Stimulated activated CD4-positive, alpha-beta T cell treated with anti-CD3 and anti-CD28 coated beads, Interleukin-4, amount 100 ng/mL, for 1 hour (primary cell): ENCODE measurements around the gene TTC21A.
"Not testable (repeated sequence)": the region's sequence is repeated elsewhere in the genome, so short reads cannot be mapped to it uniquely, and the experiment has no call there.

ENCODE experiments used
- DNase-seq: peaks from one replicate; pipeline ENCODE4 v3.0.0-alpha.2; 2020

Gene TTC21A, protein sequence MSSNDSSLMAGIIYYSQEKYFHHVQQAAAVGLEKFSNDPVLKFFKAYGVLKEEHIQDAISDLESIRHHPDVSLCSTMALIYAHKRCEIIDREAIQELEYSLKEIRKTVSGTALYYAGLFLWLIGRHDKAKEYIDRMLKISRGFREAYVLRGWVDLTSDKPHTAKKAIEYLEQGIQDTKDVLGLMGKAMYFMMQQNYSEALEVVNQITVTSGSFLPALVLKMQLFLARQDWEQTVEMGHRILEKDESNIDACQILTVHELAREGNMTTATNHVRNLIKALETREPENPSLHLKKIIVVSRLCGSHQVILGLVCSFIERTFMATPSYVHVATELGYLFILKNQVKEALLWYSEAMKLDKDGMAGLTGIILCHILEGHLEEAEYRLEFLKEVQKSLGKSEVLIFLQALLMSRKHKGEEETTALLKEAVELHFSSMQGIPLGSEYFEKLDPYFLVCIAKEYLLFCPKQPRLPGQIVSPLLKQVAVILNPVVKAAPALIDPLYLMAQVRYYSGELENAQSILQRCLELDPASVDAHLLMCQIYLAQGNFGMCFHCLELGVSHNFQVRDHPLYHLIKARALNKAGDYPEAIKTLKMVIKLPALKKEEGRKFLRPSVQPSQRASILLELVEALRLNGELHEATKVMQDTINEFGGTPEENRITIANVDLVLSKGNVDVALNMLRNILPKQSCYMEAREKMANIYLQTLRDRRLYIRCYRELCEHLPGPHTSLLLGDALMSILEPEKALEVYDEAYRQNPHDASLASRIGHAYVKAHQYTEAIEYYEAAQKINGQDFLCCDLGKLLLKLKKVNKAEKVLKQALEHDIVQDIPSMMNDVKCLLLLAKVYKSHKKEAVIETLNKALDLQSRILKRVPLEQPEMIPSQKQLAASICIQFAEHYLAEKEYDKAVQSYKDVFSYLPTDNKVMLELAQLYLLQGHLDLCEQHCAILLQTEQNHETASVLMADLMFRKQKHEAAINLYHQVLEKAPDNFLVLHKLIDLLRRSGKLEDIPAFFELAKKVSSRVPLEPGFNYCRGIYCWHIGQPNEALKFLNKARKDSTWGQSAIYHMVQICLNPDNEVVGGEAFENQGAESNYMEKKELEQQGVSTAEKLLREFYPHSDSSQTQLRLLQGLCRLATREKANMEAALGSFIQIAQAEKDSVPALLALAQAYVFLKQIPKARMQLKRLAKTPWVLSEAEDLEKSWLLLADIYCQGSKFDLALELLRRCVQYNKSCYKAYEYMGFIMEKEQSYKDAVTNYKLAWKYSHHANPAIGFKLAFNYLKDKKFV (N-terminal part only)

GRCh38 chr3:39107388-39108199 is at the start of gene TTC21A, which contains the start of gene GORASP1:
TSS of gene TTC21A (plus strand) at chr3:39107680. CDS start at chr3:39107838, 158 bp downstream.
TSS of gene GORASP1 (minus strand) at chr3:39107627. CDS start at chr3:39107541, 86 bp downstream.
- peak; percentile 63 for DNase-seq

DNA sequence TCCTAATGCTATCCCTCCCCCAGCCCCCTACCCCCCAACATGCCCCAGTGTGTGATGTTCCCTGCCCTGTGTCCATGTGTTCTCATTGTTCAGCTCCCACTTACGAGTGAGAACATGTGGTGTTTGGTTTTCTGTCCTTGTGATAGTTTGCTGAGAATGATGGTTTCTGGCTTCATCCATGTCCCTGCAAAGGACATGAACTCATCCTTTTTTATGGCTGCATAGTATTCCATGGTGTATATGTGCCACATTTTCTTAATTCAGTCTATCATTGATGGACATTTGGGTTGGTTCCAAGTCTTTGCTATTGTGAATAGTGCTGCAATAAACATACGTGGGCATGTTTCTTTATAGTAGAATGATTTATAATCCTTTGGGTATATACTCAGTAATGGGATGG is 46.3 kb upstream of the TTC21A start:
- not testable (repeated sequence) for DNase-seq

DNA sequence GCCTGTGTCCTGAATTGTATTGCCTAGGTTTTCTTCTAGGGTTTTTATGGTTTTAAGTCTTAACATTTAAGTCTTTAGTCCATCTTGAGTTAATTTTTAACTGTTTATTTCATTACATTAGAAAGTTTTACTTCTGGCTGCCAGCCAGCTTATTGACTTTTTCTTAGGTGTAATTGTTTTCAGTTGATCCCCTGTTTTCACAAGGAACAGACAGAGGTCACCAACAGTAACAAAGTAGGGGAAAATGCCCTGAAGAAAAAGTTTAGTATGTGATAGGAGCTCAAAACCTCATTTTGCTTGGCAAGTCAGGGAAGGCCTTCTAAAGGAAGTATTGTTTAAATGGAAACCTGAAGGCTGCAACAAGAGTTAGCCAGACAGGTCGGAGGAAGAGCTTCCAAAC is 45.3 kb upstream of the TTC21A start:
- no peak for DNase-seq

GRCh38 chr3:39063143-39063542 is 44.3 kb upstream of the TTC21A start:
- DNase-seq = no peak

- DNase-seq = no peak
These were observed 42.8 kb upstream of the TTC21A start for GRCh38 chr3:39064646-39065045.

DNA sequence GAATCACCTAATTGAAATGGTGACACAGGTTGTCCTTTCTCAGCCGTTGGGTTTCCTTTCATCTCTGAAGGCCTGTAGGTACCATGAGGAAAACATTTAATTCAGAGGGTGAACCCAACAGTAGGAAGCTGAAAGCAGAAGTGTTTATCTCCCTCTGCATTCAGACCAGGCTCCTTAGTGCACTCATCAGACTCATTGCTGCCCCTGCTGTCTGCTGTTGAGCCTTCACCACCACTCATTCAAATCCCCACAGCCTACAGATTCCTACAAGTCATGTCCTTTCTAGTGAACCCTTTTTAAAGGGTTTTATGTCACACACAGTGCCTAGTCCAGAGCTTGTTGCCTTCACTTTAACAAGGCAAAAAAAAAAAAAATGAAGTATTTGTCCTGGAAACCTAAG is 42.3 kb upstream of the TTC21A start:
- peak; percentile 6 for DNase-seq

DNA sequence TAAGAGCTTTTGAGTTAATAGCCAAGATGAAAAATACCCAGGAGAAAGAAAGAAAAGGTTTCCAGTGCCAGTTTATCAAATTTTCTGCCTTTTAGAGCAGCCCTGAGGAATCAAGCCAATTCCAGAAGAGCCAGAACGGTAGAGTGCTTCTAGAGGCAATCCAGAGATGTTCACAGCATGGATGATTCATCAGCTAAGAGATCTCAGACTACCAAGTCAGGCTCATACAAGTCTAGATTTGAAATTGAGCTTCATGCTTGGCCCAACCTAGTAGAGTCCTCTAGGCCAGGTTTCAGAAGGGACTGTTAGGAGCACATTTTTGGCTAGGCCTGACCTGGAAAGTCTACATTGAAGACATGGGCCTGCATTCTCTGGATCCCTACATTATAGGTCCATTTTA is 40.2 kb upstream of the TTC21A start:
- no peak for DNase-seq

- DNase-seq = no peak
These were observed 38.9 kb upstream of the TTC21A start for GRCh38 chr3:39068556-39068955.

DNA sequence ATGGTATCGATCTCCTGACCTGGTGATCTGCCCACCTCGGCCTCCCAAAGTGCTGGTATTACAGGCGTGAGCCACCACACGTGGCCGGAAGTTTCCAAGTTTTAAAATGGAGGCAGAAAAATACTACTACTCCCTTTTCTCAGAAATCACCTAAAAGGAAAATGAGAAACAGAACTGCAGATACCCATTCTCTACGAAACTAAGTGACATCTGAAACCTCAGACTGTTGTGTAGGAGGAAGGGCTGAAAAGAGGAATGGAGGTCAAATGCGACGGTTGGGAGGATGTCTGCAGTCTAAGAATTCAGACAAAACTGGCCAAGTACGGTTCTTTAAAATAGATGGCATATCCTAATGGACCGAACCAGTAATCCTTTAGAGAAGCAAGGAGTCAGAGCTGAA is 31.6 kb upstream of the TTC21A start:
- DNase-seq = no peak

DNA sequence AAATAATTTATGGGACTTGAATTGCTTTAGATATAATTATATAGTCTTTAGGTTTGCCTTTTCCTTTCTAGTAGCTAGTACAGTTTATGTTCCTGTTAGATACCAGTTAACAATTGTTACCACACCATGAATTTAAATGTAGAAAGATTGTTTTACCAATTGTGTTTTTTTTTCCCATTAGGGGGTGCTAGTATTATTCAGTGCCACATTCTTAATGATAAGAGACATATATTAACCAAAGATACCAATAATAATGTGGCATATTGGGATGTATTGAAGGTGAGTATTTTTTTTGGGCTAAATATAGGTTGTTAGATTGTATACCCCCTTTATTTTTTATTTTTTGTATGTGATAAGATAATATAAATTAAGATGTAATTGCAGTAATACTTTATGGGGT is 27.9 kb upstream of the TTC21A start:
- DNase-seq = no peak

GRCh38 chr3:39080026-39080425 is 27.5 kb upstream of the TTC21A start:
- DNase-seq = no peak

- no peak for DNase-seq
These were observed 24.7 kb upstream of the TTC21A start for GRCh38 chr3:39082666-39083313.

DNA sequence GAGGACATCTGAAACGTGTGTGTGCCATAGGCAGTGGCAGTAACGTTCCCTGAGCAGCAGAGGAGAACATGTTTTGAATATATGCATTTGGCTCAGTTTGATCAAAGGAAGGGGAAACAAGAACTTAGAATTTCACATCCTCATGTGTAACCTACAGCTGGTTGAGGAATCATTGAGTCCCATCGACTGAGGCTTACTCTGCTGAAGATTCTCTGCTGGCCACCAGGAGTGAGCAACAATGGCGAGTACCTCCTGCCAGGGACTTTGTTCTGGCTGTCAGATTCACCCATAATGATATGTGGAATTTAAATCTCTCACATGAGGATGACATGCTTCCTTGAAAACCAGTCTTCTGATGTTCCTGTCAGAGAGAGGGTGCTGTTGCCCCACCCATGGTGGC is 21.3 kb upstream of the TTC21A start:
- DNase-seq = no peak

GRCh38 chr3:39088456-39088855 is 19.0 kb upstream of the TTC21A start:
- DNase-seq = no peak

DNA sequence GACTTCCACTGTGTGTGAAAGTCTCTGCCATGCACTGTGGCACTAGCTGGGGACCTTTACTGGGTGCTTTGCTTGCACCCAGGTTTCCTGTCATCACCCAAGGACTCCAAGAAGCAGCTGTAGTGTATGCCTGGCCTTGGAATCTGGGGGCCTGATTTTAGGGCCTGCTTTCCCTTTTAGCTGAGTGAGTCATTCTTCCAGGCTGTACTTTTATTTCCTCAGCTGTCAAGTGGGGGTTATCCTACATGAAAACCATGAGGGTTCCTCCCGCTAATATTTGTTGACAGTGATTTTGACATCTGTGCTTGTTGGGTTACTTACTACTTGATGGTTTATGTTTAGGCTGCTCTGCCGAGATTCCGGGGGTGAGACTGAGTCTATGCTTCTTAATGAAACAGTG is 18.6 kb upstream of the TTC21A start:
- DNase-seq = no peak

DNA sequence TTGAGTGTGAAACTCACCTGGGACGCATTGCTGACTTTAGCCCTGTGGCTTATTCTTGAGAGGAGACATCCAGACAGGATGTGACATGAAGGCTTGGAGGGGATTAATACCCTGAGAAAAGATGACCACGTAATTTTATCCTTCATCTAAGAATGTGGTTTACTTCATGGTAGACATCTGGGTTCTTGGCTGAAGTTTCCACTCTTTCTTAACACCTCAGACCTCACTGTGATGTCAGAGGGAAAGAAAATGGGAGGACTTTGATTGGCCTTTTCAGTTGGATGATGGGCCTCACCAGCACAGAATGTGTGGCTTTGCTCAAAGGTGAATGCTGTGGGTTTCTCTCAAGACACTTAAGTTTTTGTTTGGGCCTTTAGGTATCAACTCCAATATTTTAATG is 16.6 kb upstream of the TTC21A start:
- no peak for DNase-seq

GRCh38 chr3:39094851-39095677 is 12.4 kb upstream of the TTC21A start:
- no peak for DNase-seq

DNA sequence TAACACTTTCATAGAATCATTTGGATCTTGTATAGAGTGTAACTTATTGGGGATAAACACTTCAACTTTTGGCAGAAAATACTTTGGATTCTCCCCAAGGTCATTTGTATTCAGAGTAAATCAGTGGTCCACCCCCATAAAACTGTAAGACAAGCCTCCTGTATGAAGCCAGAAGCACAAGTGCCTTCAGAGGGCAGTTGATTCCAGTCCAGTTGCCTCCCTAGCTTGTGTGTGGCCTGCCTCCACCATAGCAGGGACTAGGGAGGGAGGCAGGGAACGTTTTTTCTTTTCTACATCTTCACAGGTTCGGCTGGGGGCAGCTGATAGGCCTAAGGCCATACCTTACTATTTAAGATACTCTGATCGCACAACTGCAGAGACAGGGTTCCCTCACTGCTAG is 11.7 kb upstream of the TTC21A start:
- DNase-seq = no peak

- no peak for DNase-seq
These were observed 10.7 kb upstream of the TTC21A start for GRCh38 chr3:39096775-39097174.

DNA sequence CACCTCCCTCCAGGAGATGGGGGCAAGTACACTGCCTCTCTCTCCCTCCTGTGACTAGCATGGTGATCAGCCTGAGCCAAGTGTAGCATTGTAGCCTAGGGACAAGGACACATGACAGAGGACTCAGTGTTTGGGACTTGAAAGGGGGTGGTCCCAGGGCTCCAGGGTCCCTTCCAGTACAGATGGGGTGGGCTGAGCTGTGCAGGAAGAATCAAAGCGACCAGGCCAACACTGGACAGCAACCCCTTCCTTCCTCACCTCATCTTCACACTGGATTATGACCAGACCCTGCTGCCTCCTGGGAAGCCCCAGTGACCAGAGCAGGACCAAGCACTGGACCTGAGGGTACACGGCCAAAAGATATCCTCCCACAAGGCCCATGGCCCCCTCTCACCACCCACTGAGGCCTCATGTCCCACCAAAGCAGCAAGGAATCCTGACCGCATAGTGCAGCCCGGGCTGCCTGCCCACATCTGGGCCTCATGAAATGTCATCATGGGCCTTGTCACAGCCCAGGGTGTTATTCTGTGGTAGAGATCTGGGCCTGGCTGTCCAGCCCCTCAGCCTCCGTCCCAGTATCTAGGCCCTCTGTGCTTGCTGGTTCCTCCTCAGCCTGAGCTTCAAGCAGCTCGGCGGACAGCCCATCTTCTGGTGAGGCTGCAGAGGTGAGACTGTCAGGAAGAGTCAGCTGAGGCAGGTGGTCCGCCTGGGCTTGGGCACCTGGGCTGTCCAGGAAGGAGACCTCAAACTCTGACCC is 9.6 kb upstream of the TTC21A start:
- DNase-seq = no peak
